Measurements from ENCODE around the gene KCNJ15. TPM values are rescaled to one million over a fixed set of nuclear protein-coding genes. Genes with fewer than 3 reads are reported as not detected.
A peak's percentile ranks its signal among the peaks of the same experiment; 100 is the strongest.

KCNJ15 gene
- total RNA-seq, 1 donor from 2014 or later = 2.1 TPM

- Histone ChIP-seq H3K27me3 (ENCODE audit: control insufficient read depth, insufficient read depth, low read length) (no peaks in the 10 kb centered on the region), H3K36me3 (ENCODE audit: control insufficient read depth, insufficient read depth, low read length) (peaks cover 1% of the 10 kb centered on the region), H3K4me3 (ENCODE audit: low read depth, low read length) (no peak overlapping the region)
- FAIRE-seq = no peak
- DNase-seq (ENCODE audit: low read depth) = no peak
- TF ChIP-seq, protein P1, sequence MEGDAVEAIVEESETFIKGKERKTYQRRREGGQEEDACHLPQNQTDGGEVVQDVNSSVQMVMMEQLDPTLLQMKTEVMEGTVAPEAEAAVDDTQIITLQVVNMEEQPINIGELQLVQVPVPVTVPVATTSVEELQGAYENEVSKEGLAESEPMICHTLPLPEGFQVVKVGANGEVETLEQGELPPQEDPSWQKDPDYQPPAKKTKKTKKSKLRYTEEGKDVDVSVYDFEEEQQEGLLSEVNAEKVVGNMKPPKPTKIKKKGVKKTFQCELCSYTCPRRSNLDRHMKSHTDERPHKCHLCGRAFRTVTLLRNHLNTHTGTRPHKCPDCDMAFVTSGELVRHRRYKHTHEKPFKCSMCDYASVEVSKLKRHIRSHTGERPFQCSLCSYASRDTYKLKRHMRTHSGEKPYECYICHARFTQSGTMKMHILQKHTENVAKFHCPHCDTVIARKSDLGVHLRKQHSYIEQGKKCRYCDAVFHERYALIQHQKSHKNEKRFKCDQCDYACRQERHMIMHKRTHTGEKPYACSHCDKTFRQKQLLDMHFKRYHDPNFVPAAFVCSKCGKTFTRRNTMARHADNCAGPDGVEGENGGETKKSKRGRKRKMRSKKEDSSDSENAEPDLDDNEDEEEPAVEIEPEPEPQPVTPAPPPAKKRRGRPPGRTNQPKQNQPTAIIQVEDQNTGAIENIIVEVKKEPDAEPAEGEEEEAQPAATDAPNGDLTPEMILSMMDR (IDR thresholded peaks at IDR 0.05; ENCODE audit: insufficient read depth, low read length, severe bottlenecking) = no peak
Observed at GRCh38 chr21:38284216-38284615, 27.4 kb downstream of the KCNJ15 start.

DNA sequence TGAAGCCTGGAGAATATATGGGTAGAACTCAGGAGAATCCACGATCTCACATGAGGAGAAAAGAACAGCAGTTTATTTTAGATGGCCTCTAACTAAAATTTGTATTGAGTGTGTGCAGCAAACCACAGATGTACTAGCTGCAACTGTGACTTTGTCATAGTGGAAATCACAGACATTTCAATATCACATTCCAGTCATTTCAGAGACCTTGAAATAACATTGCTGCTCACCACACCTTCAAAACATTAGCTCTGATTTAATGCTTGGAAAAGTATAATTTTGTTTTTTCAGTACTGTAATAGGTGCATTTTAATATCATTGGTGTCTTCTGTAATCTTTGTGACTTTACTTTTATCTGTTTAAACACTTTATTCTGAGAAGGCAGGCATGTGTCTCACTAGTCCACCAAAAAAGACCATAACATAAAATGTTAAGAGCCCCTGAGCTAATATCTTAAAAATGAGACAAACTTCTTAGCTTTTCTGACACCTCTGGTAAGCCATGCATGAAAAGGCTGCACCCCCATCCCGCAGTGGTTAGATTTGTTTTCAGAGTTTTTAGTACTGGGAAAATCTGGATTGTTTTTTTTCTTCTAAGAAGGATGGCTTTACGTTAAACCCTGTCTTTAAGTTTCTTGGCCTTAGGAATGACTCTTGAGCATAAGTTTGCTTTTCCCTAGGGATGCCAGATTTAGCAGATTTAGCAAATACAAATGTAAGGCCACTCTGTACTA lies 30.1 kb downstream of the KCNJ15 start:
- DNase-seq (ENCODE audit: low read depth) = no peak
- H3K27me3 ChIP-seq (ENCODE audit: control insufficient read depth, insufficient read depth, low read length) = no peaks in the 10 kb centered on the region
- no peaks in the 10 kb centered on the region for H3K36me3 ChIP-seq (ENCODE audit: control insufficient read depth, insufficient read depth, low read length)
- TF ChIP-seq, protein P1 (IDR thresholded peaks at IDR 0.05; ENCODE audit: insufficient read depth, low read length, severe bottlenecking) = no peak
- H3K4me3 ChIP-seq (ENCODE audit: low read depth, low read length) = no peak overlapping the region
- no peak for FAIRE-seq

GRCh38 chr21:38287476-38287875 lies 30.7 kb downstream of the KCNJ15 start:
- DNase-seq (ENCODE audit: low read depth) = no peak
- Histone ChIP-seq H3K36me3 (ENCODE audit: control insufficient read depth, insufficient read depth, low read length) (no peaks in the 10 kb centered on the region), H3K27me3 (ENCODE audit: control insufficient read depth, insufficient read depth, low read length) (no peaks in the 10 kb centered on the region), H3K4me3 (ENCODE audit: low read depth, low read length) (no peak overlapping the region)
- no peak for FAIRE-seq
- TF ChIP-seq, protein P1 (IDR thresholded peaks at IDR 0.05; ENCODE audit: insufficient read depth, low read length, severe bottlenecking) = no peak

GRCh38 chr21:38289705-38290485 lies 33.1 kb downstream of the KCNJ15 start:
- H3K27me3 ChIP-seq (ENCODE audit: control insufficient read depth, insufficient read depth, low read length) = no peaks in the 10 kb centered on the region
- peaks cover 1% of the 10 kb centered on the region for H3K36me3 ChIP-seq (ENCODE audit: control insufficient read depth, insufficient read depth, low read length)
- peak; percentile 87 for FAIRE-seq
- DNase-seq (ENCODE audit: low read depth) = peak; percentile 99
- TF ChIP-seq, protein P1 (IDR thresholded peaks at IDR 0.05; ENCODE audit: insufficient read depth, low read length, severe bottlenecking) = no peak
- no peak overlapping the region for H3K4me3 ChIP-seq (ENCODE audit: low read depth, low read length)

GRCh38 chr21:38290809-38291208 lies 34.0 kb downstream of the KCNJ15 start:
- H3K36me3 ChIP-seq (ENCODE audit: control insufficient read depth, insufficient read depth, low read length) = peaks cover 1% of the 10 kb centered on the region
- DNase-seq (ENCODE audit: low read depth) = no peak
- no peaks in the 10 kb centered on the region for H3K27me3 ChIP-seq (ENCODE audit: control insufficient read depth, insufficient read depth, low read length)
- no peak for FAIRE-seq
- H3K4me3 ChIP-seq (ENCODE audit: low read depth, low read length) = no peak overlapping the region
- TF ChIP-seq, protein P1 (IDR thresholded peaks at IDR 0.05; ENCODE audit: insufficient read depth, low read length, severe bottlenecking) = no peak

All from bronchial epithelial cell (primary cell).